ENCODE results near the gene ANAPC1.
"Not testable (repeated sequence)": the region's sequence is repeated elsewhere in the genome, so short reads cannot be mapped to it uniquely, and the experiment has no call there.

The ANAPC1 gene

DNA sequence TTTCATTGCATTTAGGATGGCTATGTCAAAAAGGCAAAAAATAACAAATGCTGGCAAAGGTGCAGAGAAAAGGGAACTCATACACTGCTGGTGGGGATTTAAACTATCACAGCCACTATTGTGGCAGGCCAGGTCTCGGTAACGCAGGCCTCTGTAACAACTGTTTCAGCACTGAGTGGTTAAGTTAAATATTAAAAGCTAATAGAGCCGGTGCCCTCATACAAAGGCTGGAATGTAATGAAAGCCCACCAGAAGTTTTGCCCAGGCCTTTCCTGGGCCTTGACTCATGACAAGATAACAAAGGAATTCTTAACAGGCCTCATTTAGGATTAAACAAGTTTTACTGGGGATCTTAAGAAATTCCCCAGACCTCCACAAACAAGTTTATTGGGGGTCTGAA, 25.1 kb upstream of the ANAPC1 start:
- Histone ChIP-seq H3K36me3 (peaks cover 0 to 41% (median 0%) of the 10 kb centered on the region in 11 experiments; a peak in 6 of 22 replicates), H3K27ac (peak overlapping the region in 2 of 11 experiments; percentile 51 to 52; a peak in 2 of 22 replicates), H3K4me2 (peak overlapping the region in 9 of 11 experiments; percentile 63 to 96 (median 77); a peak in 13 of 22 replicates), H3K9ac (peak overlapping the region in 1 of 11 experiments; percentile 62; a peak in 1 of 22 replicates), H3K4me3 (no peak overlapping the region), H4K20me1 (peaks cover 0 to 99% (median 0%) of the 10 kb centered on the region in 11 experiments; a peak in 5 of 22 replicates), H3K4me1 (peaks cover 33 to 80% (median 48%) of the 10 kb centered on the region in 10 experiments), H3K9me3 (replicated peaks in 1 of 11) (no peaks in the 10 kb centered on the region), H3K27me3 (no peaks in the 10 kb centered on the region)
- TF ChIP-seq Cebpa-rat (IDR thresholded peaks at IDR 0.05) = no peak

- Histone ChIP-seq H3K4me2 (peak overlapping the region; percentile 1 to 96 (median 73); a peak in 19 of 22 replicates), H4K20me1 (peaks cover 0 to 99% (median 0%) of the 10 kb centered on the region in 11 experiments; a peak in 5 of 22 replicates), H3K27me3 (peaks cover 0 to 5% (median 0%) of the 10 kb centered on the region in 11 experiments; a peak in 2 of 22 replicates), H3K9me3 (replicated peaks in 1 of 11) (no peaks in the 10 kb centered on the region), H3K9ac (no peak overlapping the region), H3K4me3 (no peak overlapping the region), H3K27ac (peak overlapping the region in 2 of 11 experiments; percentile 51 to 52; a peak in 1 of 22 replicates), H3K36me3 (peaks cover 0 to 42% (median 0%) of the 10 kb centered on the region in 11 experiments; a peak in 6 of 22 replicates), H3K4me1 (peaks cover 33 to 85% (median 51%) of the 10 kb centered on the region in 10 experiments)
- TF ChIP-seq Cebpa-rat (IDR thresholded peaks at IDR 0.05) = no peak
These were observed 24.6 kb upstream of the ANAPC1 start for GRCh38 chr2:111908578-111908977.

- H3K36me3 ChIP-seq = peaks cover 0 to 46% (median 0%) of the 10 kb centered on the region in 11 experiments; a peak in 5 of 22 replicates
- H3K4me3 ChIP-seq = peak overlapping the region in 3 of 10 experiments; percentile 16 to 28 (median 27); a peak in 5 of 20 replicates
- peaks cover 0 to 27% (median 17%) of the 10 kb centered on the region in 11 experiments; a peak in 18 of 22 replicates for H3K27me3 ChIP-seq
- peaks cover 0 to 99% (median 0%) of the 10 kb centered on the region in 11 experiments; a peak in 5 of 22 replicates for H4K20me1 ChIP-seq
- H3K9ac ChIP-seq = peak overlapping the region in 4 of 11 experiments; percentile 1 to 70 (median 48); a peak in 7 of 22 replicates
- H3K9me3 ChIP-seq (replicated peaks in 1 of 11) = no peaks in the 10 kb centered on the region
- no peak for TF ChIP-seq Cebpa-rat (IDR thresholded peaks at IDR 0.05)
- peaks cover 33 to 99% (median 51%) of the 10 kb centered on the region in 10 experiments for H3K4me1 ChIP-seq
- H3K4me2 ChIP-seq = peak overlapping the region; percentile 55 to 96 (median 77)
- peak overlapping the region in 6 of 11 experiments; percentile 22 to 65 (median 40); a peak in 9 of 22 replicates for H3K27ac ChIP-seq
These were observed 22.2 kb upstream of the ANAPC1 start for GRCh38 chr2:111905990-111906735.

DNA sequence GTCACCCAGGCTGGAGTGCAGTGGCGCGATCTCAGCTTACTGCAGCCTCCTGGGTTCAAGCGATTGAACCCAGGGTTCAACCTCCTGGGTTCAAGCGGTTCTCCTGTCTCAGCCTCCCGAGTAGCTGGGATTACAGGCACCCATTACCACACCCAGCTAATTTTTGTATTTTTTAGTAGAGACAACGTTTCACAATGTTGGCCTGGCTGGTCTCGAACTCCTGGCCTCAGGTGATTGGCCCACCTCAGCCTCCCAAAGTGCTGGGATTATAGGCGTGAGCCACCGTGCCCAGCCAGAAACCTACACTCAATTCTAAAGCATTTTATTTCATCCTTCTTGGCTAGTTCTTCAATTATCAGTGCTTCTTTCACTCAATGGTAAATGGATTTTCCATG, 21.5 kb upstream of the ANAPC1 start:
- not testable (repeated sequence) for H3K9me3 ChIP-seq (replicated peaks in 1 of 11)
- peak overlapping the region in 10 of 11 experiments; percentile 55 to 96 (median 75); a peak in 16 of 22 replicates for H3K4me2 ChIP-seq
- peaks cover 33 to 98% (median 51%) of the 10 kb centered on the region in 10 experiments for H3K4me1 ChIP-seq
- H4K20me1 ChIP-seq = peaks cover 0 to 99% (median 0%) of the 10 kb centered on the region in 11 experiments; a peak in 7 of 22 replicates
- peak overlapping the region in 2 of 11 experiments; percentile 58 to 70; a peak in 2 of 22 replicates for H3K9ac ChIP-seq
- H3K27me3 ChIP-seq = peaks cover 0 to 34% (median 24%) of the 10 kb centered on the region in 11 experiments; a peak in 20 of 22 replicates
- H3K36me3 ChIP-seq = peaks cover 0 to 49% (median 0%) of the 10 kb centered on the region in 11 experiments; a peak in 5 of 22 replicates
- peak overlapping the region in 2 of 11 experiments; percentile 52 to 65; a peak in 4 of 22 replicates for H3K27ac ChIP-seq
- peak overlapping the region in 2 of 10 experiments; percentile 27 to 28; a peak in 2 of 20 replicates for H3K4me3 ChIP-seq

GRCh38 chr2:111904726-111905474, 20.9 kb upstream of the ANAPC1 start:
- Histone ChIP-seq H3K4me1 (peaks cover 33 to 97% (median 51%) of the 10 kb centered on the region in 10 experiments), H3K4me2 (peak overlapping the region in 9 of 11 experiments; percentile 22 to 96 (median 77); a peak in 9 of 22 replicates), H3K9ac (peak overlapping the region in 1 of 11 experiments; percentile 11; a peak in 1 of 22 replicates), H3K9me3 (replicated peaks in 1 of 11) (no peaks in the 10 kb centered on the region), H3K27me3 (peaks cover 4 to 40% (median 30%) of the 10 kb centered on the region in 11 experiments; a peak in 21 of 22 replicates), H3K4me3 (peak overlapping the region in 1 of 10 experiments; percentile 28; a peak in 1 of 20 replicates), H4K20me1 (peaks cover 0 to 99% (median 5%) of the 10 kb centered on the region in 11 experiments; a peak in 11 of 22 replicates), H3K36me3 (peaks cover 0 to 51% (median 0%) of the 10 kb centered on the region in 11 experiments; a peak in 5 of 22 replicates), H3K27ac (peak overlapping the region in 1 of 11 experiments; percentile 52; a peak in 1 of 22 replicates)
- TF ChIP-seq Cebpa-rat (IDR thresholded peaks at IDR 0.05) = no peak

- peaks cover 37 to 88% (median 50%) of the 10 kb centered on the region in 10 experiments for H3K4me1 ChIP-seq
- peak overlapping the region in 2 of 10 experiments; percentile 4 to 26; a peak in 1 of 20 replicates for H3K4me3 ChIP-seq
- H3K4me2 ChIP-seq = peak overlapping the region in 6 of 11 experiments; percentile 2 to 96 (median 62); a peak in 11 of 22 replicates
- 0 out of 22 replicates have a peak overlapping the region, but pooled peaks of 1 of the 11 experiments have one; percentile 11 for H3K9ac ChIP-seq
- no peak for TF ChIP-seq Cebpa-rat (IDR thresholded peaks at IDR 0.05)
- no peak overlapping the region for H3K27ac ChIP-seq
- peaks cover 5 to 49% (median 39%) of the 10 kb centered on the region in 11 experiments; a peak in 21 of 22 replicates for H3K27me3 ChIP-seq
- peaks cover 0 to 42% (median 0%) of the 10 kb centered on the region in 11 experiments; a peak in 5 of 22 replicates for H3K36me3 ChIP-seq
- H3K9me3 ChIP-seq (replicated peaks in 1 of 11) = 0 out of 22 replicates have a peak, but pooled peaks cover 0 to 3% (median 0%) of the 10 kb centered on the region in 11 experiments
- peaks cover 2 to 99% (median 14%) of the 10 kb centered on the region in 11 experiments; a peak in 15 of 22 replicates for H4K20me1 ChIP-seq
These were observed 20.0 kb upstream of the ANAPC1 start for GRCh38 chr2:111903930-111904439.

DNA sequence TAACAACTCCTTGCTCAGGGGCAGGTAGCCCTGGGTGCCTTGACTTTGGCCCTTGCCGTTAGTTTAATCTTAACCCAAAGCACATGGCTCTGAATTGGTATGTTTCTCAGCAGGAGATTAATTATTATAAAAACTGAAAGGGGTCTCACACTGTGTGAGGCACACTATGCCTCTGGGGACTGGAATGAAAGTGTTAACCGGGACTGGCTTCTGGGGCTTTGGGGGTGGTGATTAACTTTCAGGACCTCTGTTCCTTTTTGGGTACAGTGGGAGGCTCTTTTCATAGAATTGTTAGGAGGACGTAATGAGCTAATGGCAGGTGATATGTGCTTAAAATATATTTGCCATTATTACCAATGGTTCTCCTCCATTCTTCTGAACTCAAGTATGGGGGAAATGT, 19.5 kb upstream of the ANAPC1 start:
- H3K9ac ChIP-seq = 0 out of 22 replicates have a peak overlapping the region, but pooled peaks of 1 of the 11 experiments have one; percentile 23
- H3K4me3 ChIP-seq = peak overlapping the region in 2 of 10 experiments; percentile 4 to 26; a peak in 1 of 20 replicates
- peaks cover 38 to 83% (median 50%) of the 10 kb centered on the region in 10 experiments for H3K4me1 ChIP-seq
- peaks cover 0 to 42% (median 0%) of the 10 kb centered on the region in 11 experiments; a peak in 5 of 22 replicates for H3K36me3 ChIP-seq
- peak overlapping the region in 6 of 11 experiments; percentile 2 to 96 (median 62); a peak in 11 of 22 replicates for H3K4me2 ChIP-seq
- 0 out of 22 replicates have a peak, but pooled peaks cover 0 to 7% (median 0%) of the 10 kb centered on the region in 11 experiments for H3K9me3 ChIP-seq (replicated peaks in 1 of 11)
- peaks cover 3 to 99% (median 19%) of the 10 kb centered on the region in 11 experiments; a peak in 16 of 22 replicates for H4K20me1 ChIP-seq
- peaks cover 5 to 53% (median 44%) of the 10 kb centered on the region in 11 experiments; a peak in 21 of 22 replicates for H3K27me3 ChIP-seq
- no peak for TF ChIP-seq Cebpa-rat (IDR thresholded peaks at IDR 0.05)
- H3K27ac ChIP-seq = no peak overlapping the region

Measured in BLaER1 treated with 17β-estradiol and CSF1 and Interleukin-3, amounts not matched to agents 10 nM and 100 nM (cell line).